K562 (cell line): ENCODE data around the gene MSH2. TPM values are rescaled to one million over a fixed set of nuclear protein-coding genes. Genes with fewer than 3 reads are reported as not detected.

Source experiments
- BCL6 ChIP-seq: fragments of 250-450 bp; sonication (Bioruptor Pico); IDR thresholded peaks from 2 replicates; pipeline ENCODE4 v1.4.0; 2020
- BRD4 ChIP-seq: fragments of 200-600 bp; sonication (generic); IDR thresholded peaks from 2 replicates; pipeline ENCODE4 v1.6.1; 2017; ENCODE audit warnings: inconsistent platforms
- ESRRA ChIP-seq: fragments of 450-650 bp; IDR thresholded peaks from 2 replicates; pipeline ENCODE4 v1.6.1; 2014; ENCODE audit warnings: low read depth, mild to moderate bottlenecking, moderate library complexity, borderline replicate concordance
- FOXA1 ChIP-seq: fragments of 450-650 bp; IDR thresholded peaks from 2 replicates; pipeline ENCODE4 v1.6.1; 2016; ENCODE audit warnings: mild to moderate bottlenecking, borderline replicate concordance
- FOXJ2 ChIP-seq: fragments of 200-800 bp; sonication (Bioruptor generic); IDR thresholded peaks from 2 replicates; pipeline ENCODE4 v1.6.1; 2016; ENCODE audit warnings: missing genetic modification characterization, missing compliant biosample characterization
- LCOR ChIP-seq: sonication (generic); formaldehyde crosslinking; IDR thresholded peaks from 2 replicates; pipeline ENCODE4 v1.8.0; 2022; ENCODE audit warnings: mild to moderate bottlenecking, missing genetic modification reagents
- PTBP1 ChIP-seq: fragments of 200-400 bp; formaldehyde crosslinking; IDR thresholded peaks from 2 replicates; pipeline ENCODE4 v1.6.1; 2017; ENCODE audit warnings: low read depth, low read length
- RBM14 ChIP-seq: fragments of 200-400 bp; formaldehyde crosslinking; IDR thresholded peaks from 2 replicates; pipeline ENCODE4 v1.6.1; 2018; ENCODE audit warnings: low read depth, mild to moderate bottlenecking, low read length, moderate library complexity, borderline replicate concordance; ENCODE audit not compliant: insufficient read depth
- RFX5 ChIP-seq: IDR thresholded peaks from 2 replicates; pipeline ENCODE4 v1.6.1; 2011; ENCODE audit warnings: low read depth, mild to moderate bottlenecking, improper control_type of control experiment, low read length
- TAL1 ChIP-seq: fragments of 450-650 bp; IDR thresholded peaks from 2 replicates; pipeline ENCODE4 v1.6.1; 2016; ENCODE audit warnings: mild to moderate bottlenecking
- USF1 ChIP-seq: sonication (generic); formaldehyde crosslinking; IDR thresholded peaks from 2 replicates; pipeline ENCODE4 v1.9.0; 2022; ENCODE audit warnings: mild to moderate bottlenecking, missing genetic modification reagents
- XRCC3 ChIP-seq: fragments of 450-650 bp; IDR thresholded peaks from 2 replicates; pipeline ENCODE4 v1.6.1; 2017; ENCODE audit warnings: mild to moderate bottlenecking, moderate library complexity
- ZBTB49 ChIP-seq: sonication (generic); formaldehyde crosslinking; IDR thresholded peaks from 2 replicates; pipeline ENCODE4 v1.8.0; 2022; ENCODE audit warnings: missing genetic modification reagents, mild to moderate bottlenecking, borderline replicate concordance
- ZNF324 ChIP-seq: fragments of 250-450 bp; sonication (Bioruptor Pico); IDR thresholded peaks from 2 replicates; pipeline ENCODE4 v1.4.0; 2020; ENCODE audit warnings: mild to moderate bottlenecking
- ZNF444 ChIP-seq: fragments of 250-450 bp; sonication (Bioruptor Pico); IDR thresholded peaks from 2 replicates; pipeline ENCODE4 v1.4.0; 2020; ENCODE audit warnings: mild to moderate bottlenecking, moderate library complexity
- polyA plus RNA-seq, 8 experiments: library from polyadenylated mRNA; depleted of rRNA in 4 of 8; stranded (reverse) in 5 of 8; unstranded in 3 of 8; fragments of >200 nt; fragmentation: Nextera tagmentation in 2 of 8; fragmentation: Illumina TruSeq in 1 of 8; extraction: Ambion mirVana in 2 of 8; extraction: Trizol in 1 of 8; gene quantifications; 2 replicates each; pipeline versions ENCODE4 v1.2.1 to v1.2.3, GENCODE V29; 2011 to 2014; ENCODE audit warnings: inconsistent platforms in 1 of 8, missing spikeins in 1 of 8
- total RNA-seq, 7 experiments: library from RNA; depleted of rRNA in 6 of 7; stranded (reverse); fragments of >200 nt in 6 of 7; fragmentation: Illumina TruSeq in 2 of 7; extraction: Trizol in 2 of 7; gene quantifications; 2 replicates each; pipeline versions ENCODE4 v1.2.1 to v1.2.3, GENCODE V29; 2011 to 2021; ENCODE audit warnings: low replicate concordance in 1 of 7
- TF ChIP-seq, protein P1 (sequence below): fragments of 450-650 bp; IDR thresholded peaks from 2 replicates; pipeline ENCODE4 v1.6.1; 2017; ENCODE audit warnings: mild to moderate bottlenecking, moderate library complexity
- TF ChIP-seq, protein P2 (sequence below): fragments of 250-450 bp; sonication (Bioruptor Pico); IDR thresholded peaks from 2 replicates; pipeline ENCODE4 v1.5.0; 2021
- TF ChIP-seq, protein P3 (sequence below): fragments of 250-450 bp; sonication (Bioruptor Pico); IDR thresholded peaks from 2 replicates; pipeline ENCODE4 v1.4.0; 2020; ENCODE audit warnings: mild to moderate bottlenecking, moderate library complexity

The MSH2 gene
- total and polyA plus RNA-seq, 9 of the 15 experiments (the other 6 are each of a cell fraction or from before 2014, with no cell fraction given): 51.8 to 139 (median 113) TPM

GRCh38 chr2:47402805-47403608, at the start of gene MSH2 (continued):
- TF ChIP-seq ESRRA (no peak), BRD4 (no peak), XRCC3 (no peak), FOXJ2 (tag) (no peak), FOXA1 (peak; percentile 77; the same call in 1 of the 2 replicates), BCL6 (CRISPR knock-in tag) (no peak), RFX5 (no peak), ZNF444 (no peak), TAL1 (no peak), USF1 (CRISPR knock-in tag) (no peak; the same call in 1 of the 2 replicates), ZBTB49 (no peak; the same call in none of the 2 replicates), ZNF324 (no peak), RBM14 (no peak), LCOR (peak; percentile 94), PTBP1 (no peak; the same call in 1 of the 2 replicates)
- TF ChIP-seq, protein P1, sequence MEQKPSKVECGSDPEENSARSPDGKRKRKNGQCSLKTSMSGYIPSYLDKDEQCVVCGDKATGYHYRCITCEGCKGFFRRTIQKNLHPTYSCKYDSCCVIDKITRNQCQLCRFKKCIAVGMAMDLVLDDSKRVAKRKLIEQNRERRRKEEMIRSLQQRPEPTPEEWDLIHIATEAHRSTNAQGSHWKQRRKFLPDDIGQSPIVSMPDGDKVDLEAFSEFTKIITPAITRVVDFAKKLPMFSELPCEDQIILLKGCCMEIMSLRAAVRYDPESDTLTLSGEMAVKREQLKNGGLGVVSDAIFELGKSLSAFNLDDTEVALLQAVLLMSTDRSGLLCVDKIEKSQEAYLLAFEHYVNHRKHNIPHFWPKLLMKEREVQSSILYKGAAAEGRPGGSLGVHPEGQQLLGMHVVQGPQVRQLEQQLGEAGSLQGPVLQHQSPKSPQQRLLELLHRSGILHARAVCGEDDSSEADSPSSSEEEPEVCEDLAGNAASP: no peak
- TF ChIP-seq, protein P2, sequence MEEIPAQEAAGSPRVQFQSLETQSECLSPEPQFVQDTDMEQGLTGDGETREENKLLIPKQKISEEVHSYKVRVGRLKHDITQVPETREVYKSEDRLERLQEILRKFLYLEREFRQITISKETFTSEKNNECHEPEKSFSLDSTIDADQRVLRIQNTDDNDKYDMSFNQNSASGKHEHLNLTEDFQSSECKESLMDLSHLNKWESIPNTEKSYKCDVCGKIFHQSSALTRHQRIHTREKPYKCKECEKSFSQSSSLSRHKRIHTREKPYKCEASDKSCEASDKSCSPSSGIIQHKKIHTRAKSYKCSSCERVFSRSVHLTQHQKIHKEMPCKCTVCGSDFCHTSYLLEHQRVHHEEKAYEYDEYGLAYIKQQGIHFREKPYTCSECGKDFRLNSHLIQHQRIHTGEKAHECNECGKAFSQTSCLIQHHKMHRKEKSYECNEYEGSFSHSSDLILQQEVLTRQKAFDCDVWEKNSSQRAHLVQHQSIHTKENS (CRISPR knock-in tag): no peak
- TF ChIP-seq, protein P3, sequence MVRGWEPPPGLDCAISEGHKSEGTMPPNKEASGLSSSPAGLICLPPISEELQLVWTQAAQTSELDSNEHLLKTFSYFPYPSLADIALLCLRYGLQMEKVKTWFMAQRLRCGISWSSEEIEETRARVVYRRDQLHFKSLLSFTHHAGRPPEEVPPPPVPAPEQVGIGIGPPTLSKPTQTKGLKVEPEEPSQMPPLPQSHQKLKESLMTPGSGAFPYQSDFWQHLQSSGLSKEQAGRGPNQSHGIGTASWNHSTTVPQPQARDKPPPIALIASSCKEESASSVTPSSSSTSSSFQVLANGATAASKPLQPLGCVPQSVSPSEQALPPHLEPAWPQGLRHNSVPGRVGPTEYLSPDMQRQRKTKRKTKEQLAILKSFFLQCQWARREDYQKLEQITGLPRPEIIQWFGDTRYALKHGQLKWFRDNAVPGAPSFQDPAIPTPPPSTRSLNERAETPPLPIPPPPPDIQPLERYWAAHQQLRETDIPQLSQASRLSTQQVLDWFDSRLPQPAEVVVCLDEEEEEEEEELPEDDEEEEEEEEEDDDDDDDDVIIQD (CRISPR knock-in tag): 0 out of 2 replicates have a peak, but pooled peaks have one; percentile 21
